ENCODE measurements around the gene FNBP1. TPM values are rescaled to one million over a fixed set of nuclear protein-coding genes. Genes with fewer than 3 reads are reported as not detected.

The FNBP1 gene
- total and polyA plus RNA-seq, 2 of the 13 experiments (the other 11 are each of a cell fraction or from before 2014, with no cell fraction given), result 5.4 to 19.5 TPM

DNA sequence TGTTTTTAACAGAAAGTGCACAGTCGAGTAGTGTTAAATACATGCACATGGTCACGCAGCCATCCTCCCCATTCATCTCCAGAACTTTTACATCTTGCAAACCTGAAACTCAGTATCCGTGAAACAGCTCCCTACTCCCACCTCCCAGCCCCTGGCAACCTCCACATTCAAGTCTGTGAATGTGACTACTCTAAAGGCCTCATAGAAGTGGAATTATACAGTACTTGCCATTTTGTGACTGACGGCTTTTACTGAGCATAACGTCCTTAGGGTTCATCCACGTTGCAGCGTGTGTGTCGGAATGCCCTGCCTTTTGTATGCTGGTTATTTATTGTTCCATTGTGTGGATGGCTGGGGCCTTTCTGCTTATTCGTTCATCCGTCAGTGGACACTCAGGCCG, 171.9 kb downstream of the FNBP1 start:
- DNase-seq (ENCODE audit: low spot score) (no peak), FAIRE-seq (no peak), ATAC-seq (no peak)
- no peaks in the 10 kb centered on the region for H3K9me3 ChIP-seq (ENCODE audit: low read length)
- TF ChIP-seq RFXAP (CRISPR knock-in tag; IDR thresholded peaks at IDR 0.05; ENCODE audit: borderline replicate concordance) (no peak), ZNF556 (CRISPR knock-in tag; IDR thresholded peaks at IDR 0.05; ENCODE audit: borderline replicate concordance) (no peak), ZC3H13 (CRISPR knock-in tag; IDR thresholded peaks at IDR 0.05) (no peak), HCFC1 (IDR thresholded peaks at IDR 0.05; ENCODE audit: low read depth, low read length) (no peak), FOXJ3 (CRISPR knock-in tag; IDR thresholded peaks at IDR 0.05; ENCODE audit: borderline replicate concordance) (no peak), CHD4 (IDR thresholded peaks at IDR 0.05; ENCODE audit: borderline replicate concordance, low read length) (no peak), SOX6 (IDR thresholded peaks at IDR 0.05) (no peak), SOX6 (CRISPR knock-in tag; IDR thresholded peaks at IDR 0.05) (no peak)
- TF ChIP-seq, protein P1, sequence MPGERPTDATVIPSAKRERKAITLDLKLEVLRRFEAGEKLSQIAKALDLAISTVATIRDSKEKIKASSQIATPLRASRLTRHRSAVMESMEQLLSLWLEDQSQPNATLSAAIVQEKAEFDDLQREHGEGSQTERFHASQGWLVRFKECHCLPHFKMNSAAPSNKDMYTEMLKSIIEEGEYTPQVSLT (CRISPR knock-in tag; IDR thresholded peaks at IDR 0.05; ENCODE audit: borderline replicate concordance, low read depth), result no peak
- TF ChIP-seq, protein P2, sequence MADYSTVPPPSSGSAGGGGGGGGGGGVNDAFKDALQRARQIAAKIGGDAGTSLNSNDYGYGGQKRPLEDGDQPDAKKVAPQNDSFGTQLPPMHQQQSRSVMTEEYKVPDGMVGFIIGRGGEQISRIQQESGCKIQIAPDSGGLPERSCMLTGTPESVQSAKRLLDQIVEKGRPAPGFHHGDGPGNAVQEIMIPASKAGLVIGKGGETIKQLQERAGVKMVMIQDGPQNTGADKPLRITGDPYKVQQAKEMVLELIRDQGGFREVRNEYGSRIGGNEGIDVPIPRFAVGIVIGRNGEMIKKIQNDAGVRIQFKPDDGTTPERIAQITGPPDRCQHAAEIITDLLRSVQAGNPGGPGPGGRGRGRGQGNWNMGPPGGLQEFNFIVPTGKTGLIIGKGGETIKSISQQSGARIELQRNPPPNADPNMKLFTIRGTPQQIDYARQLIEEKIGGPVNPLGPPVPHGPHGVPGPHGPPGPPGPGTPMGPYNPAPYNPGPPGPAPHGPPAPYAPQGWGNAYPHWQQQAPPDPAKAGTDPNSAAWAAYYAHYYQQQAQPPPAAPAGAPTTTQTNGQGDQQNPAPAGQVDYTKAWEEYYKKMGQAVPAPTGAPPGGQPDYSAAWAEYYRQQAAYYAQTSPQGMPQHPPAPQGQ (CRISPR knock-in tag; IDR thresholded peaks at IDR 0.05; ENCODE audit: borderline replicate concordance), result no peak
- TF ChIP-seq, protein P3, sequence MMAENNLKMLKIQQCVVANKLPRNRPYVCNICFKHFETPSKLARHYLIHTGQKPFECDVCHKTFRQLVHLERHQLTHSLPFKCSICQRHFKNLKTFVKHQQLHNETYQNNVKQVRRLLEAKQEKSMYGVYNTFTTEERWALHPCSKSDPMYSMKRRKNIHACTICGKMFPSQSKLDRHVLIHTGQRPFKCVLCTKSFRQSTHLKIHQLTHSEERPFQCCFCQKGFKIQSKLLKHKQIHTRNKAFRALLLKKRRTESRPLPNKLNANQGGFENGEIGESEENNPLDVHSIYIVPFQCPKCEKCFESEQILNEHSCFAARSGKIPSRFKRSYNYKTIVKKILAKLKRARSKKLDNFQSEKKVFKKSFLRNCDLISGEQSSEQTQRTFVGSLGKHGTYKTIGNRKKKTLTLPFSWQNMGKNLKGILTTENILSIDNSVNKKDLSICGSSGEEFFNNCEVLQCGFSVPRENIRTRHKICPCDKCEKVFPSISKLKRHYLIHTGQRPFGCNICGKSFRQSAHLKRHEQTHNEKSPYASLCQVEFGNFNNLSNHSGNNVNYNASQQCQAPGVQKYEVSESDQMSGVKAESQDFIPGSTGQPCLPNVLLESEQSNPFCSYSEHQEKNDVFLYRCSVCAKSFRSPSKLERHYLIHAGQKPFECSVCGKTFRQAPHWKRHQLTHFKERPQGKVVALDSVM (CRISPR knock-in tag; IDR thresholded peaks at IDR 0.05), result no peak
- TF ChIP-seq, protein P4, sequence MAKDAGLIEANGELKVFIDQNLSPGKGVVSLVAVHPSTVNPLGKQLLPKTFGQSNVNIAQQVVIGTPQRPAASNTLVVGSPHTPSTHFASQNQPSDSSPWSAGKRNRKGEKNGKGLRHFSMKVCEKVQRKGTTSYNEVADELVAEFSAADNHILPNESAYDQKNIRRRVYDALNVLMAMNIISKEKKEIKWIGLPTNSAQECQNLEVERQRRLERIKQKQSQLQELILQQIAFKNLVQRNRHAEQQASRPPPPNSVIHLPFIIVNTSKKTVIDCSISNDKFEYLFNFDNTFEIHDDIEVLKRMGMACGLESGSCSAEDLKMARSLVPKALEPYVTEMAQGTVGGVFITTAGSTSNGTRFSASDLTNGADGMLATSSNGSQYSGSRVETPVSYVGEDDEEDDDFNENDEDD (CRISPR knock-in tag; IDR thresholded peaks at IDR 0.05; ENCODE audit: borderline replicate concordance), result no peak
- H3K9ac ChIP-seq (ENCODE audit: insufficient read depth, low read depth, low read length), result no peak overlapping the region
- H4K20me1 ChIP-seq (ENCODE audit: insufficient read depth, low read length), result no peaks in the 10 kb centered on the region
- ChIA-PET POLR2A (no interaction called here), CTCF (ENCODE audit: low intra/inter-chr PET ratio, low total read pairs) (no interaction called here)
- no peak overlapping the region for H3K4me2 ChIP-seq (ENCODE audit: low read depth, low read length)
- in situ Hi-C loops (cut with HindIII; ENCODE audit: extremely low pct_ligation_motif_present, low pct_unique_long_range_greater_than_20kb) (no loop called here), intact Hi-C loops (cut with micrococcal nuclease; ENCODE audit: unreplicated experiment) (no loop called here)
- WGBS (ENCODE audit: low lambda C conversion rate), result 89% methylated on average over 10 of the region's 11 CpGs
- H3K27me3 ChIP-seq (ENCODE audit: control insufficient read depth in 1 of 2, insufficient read depth in 2 of 2, low read length in 2 of 2), result no peaks in the 10 kb centered on the region
- no TSS peak for BruUV-seq (replicated peaks)
- no peak overlapping the region for H3K27ac ChIP-seq (ENCODE audit: extremely low read length, insufficient read depth, low read length)
- no peak overlapping the region for H3K4me3 ChIP-seq (replicated peaks in 1 of 3; ENCODE audit: insufficient read depth in 1 of 3, low read depth in 2 of 3, low read length in 3 of 3)
- no peaks in the 10 kb centered on the region for H3K79me2 ChIP-seq (ENCODE audit: insufficient read depth, low read length)
- no peak overlapping the region for H2AFZ ChIP-seq (ENCODE audit: low read length)
- no peaks in the 10 kb centered on the region for H3K4me1 ChIP-seq (ENCODE audit: insufficient read depth, low read length)
- 0 out of 5 replicates have a peak, but pooled peaks cover 0 to 3% of the 10 kb centered on the region in 2 experiments for H3K36me3 ChIP-seq (replicated peaks in 1 of 2; ENCODE audit: control insufficient read depth in 1 of 2, insufficient read depth in 2 of 2, low read length in 2 of 2)
